Ovary (tissue), 3 donors: ENCODE data around the gene SCN4B.

ENCODE experiments used
- CTCF ChIP-seq, 3 donors: fragments of 450-650 bp in 2 of 3; fragments of 200-600 bp in 1 of 3; IDR thresholded peaks; one replicate each; pipeline versions ENCODE4 v1.5.1 to v1.8.0; 2016 to 2022; ENCODE audit warnings: antibody characterized with exemption in 3 of 3, mild to moderate bottlenecking in 1 of 3
- POLR2A ChIP-seq: fragments of 450-650 bp; IDR thresholded peaks from one replicate; pipeline ENCODE4 v1.6.1; 2017; ENCODE audit warnings: antibody characterized with exemption, mild to moderate bottlenecking, moderate library complexity
- donor health status: DM: no; HTN: no; CAD: no.

GRCh38 chr11:118148856-118149255 lies 3.8 kb downstream of the SCN4B start:
- TF ChIP-seq CTCF (IDR thresholded peaks at IDR 0.05) (no peak), POLR2A (no peak)
